SK-N-SH treated with all-trans-retinoic acid at 6 μM for 48 hours (cell line): ENCODE measurements around the gene COL4A1.

Source experiments
- ATAC-seq: fragments of 200-7000 bp; cut with Tn5 transposase; 3 replicates; pipeline ENCODE4 v1.9.1; 2020; ENCODE audit warnings: mild to moderate bottlenecking, moderate library complexity
- ARNTL ChIP-seq: fragments of 450-650 bp; formaldehyde crosslinking; IDR thresholded peaks from 2 replicates; pipeline ENCODE4 v1.5.0; 2020; ENCODE audit warnings: low read depth, mild to moderate bottlenecking, moderate library complexity, borderline replicate concordance
- BACH2 ChIP-seq: fragments of 250-450 bp; sonication (Bioruptor Pico); IDR thresholded peaks from 2 replicates; pipeline ENCODE4 v1.9.0; 2021; ENCODE audit warnings: mild to moderate bottlenecking, borderline replicate concordance
- CSDC2 ChIP-seq: fragments of 250-450 bp; sonication (Bioruptor Pico); IDR thresholded peaks from 2 replicates; pipeline ENCODE4 v1.5.0; 2020; ENCODE audit warnings: mild to moderate bottlenecking, moderate library complexity
- GLIS3 ChIP-seq: fragments of 250-450 bp; sonication (Bioruptor Pico); IDR thresholded peaks from 2 replicates; pipeline ENCODE4 v1.5.0; 2020; ENCODE audit warnings: mild to moderate bottlenecking, moderate library complexity
- ISL1 ChIP-seq: fragments of 250-450 bp; sonication (Bioruptor Pico); IDR thresholded peaks from 2 replicates; pipeline ENCODE4 v2.1.2; 2022; ENCODE audit warnings: mild to moderate bottlenecking, moderate library complexity
- OSR1 ChIP-seq: fragments of 250-450 bp; sonication (Bioruptor Pico); IDR thresholded peaks from 2 replicates; pipeline ENCODE4 v1.8.0; 2022; ENCODE audit warnings: moderate library complexity, mild to moderate bottlenecking, inconsistent platforms
- PPARA ChIP-seq: fragments of 250-450 bp; sonication (Bioruptor Pico); IDR thresholded peaks from 2 replicates; pipeline ENCODE4 v1.5.0; 2020; ENCODE audit warnings: mild to moderate bottlenecking, borderline replicate concordance
- RARB ChIP-seq: fragments of 250-450 bp; sonication (Bioruptor Pico); IDR thresholded peaks from 2 replicates; pipeline ENCODE4 v1.8.0; 2021; ENCODE audit warnings: mild to moderate bottlenecking, moderate library complexity
- SNAI2 ChIP-seq: fragments of 250-450 bp; sonication (Bioruptor Pico); IDR thresholded peaks from 2 replicates; pipeline ENCODE4 v1.5.0; 2020; ENCODE audit warnings: mild to moderate bottlenecking, moderate library complexity
- TCF4 ChIP-seq: fragments of 250-450 bp; sonication (Bioruptor Pico); IDR thresholded peaks from 2 replicates; pipeline ENCODE4 v1.8.0; 2021; ENCODE audit warnings: mild to moderate bottlenecking, moderate library complexity, borderline replicate concordance
- TOX ChIP-seq: fragments of 250-450 bp; sonication (Bioruptor Pico); IDR thresholded peaks from 2 replicates; pipeline ENCODE4 v1.8.0; 2021; ENCODE audit warnings: mild to moderate bottlenecking, moderate library complexity, borderline replicate concordance
- ZC3H10 ChIP-seq: fragments of 250-450 bp; sonication (Bioruptor Pico); IDR thresholded peaks from 2 replicates; pipeline ENCODE4 v1.5.1; 2021; ENCODE audit warnings: mild to moderate bottlenecking, moderate library complexity
- ZFP30 ChIP-seq: fragments of 450-650 bp; formaldehyde crosslinking; IDR thresholded peaks from 2 replicates; pipeline ENCODE4 v1.5.0; 2022; ENCODE audit warnings: mild to moderate bottlenecking, moderate library complexity
- ZNF565 ChIP-seq: fragments of 450-650 bp; formaldehyde crosslinking; conservative IDR thresholded peaks from 2 replicates; pipeline ENCODE4 v1.5.0; 2020; ENCODE audit warnings: low read depth, mild to moderate bottlenecking, moderate library complexity
- ZNF70 ChIP-seq: fragments of 450-650 bp; formaldehyde crosslinking; IDR thresholded peaks from 2 replicates; pipeline ENCODE4 v1.5.0; 2020; ENCODE audit warnings: mild to moderate bottlenecking, moderate library complexity
- ZNF8 ChIP-seq: fragments of 450-650 bp; formaldehyde crosslinking; IDR thresholded peaks from 2 replicates; pipeline ENCODE4 v1.5.0; 2020; ENCODE audit warnings: mild to moderate bottlenecking, moderate library complexity
- TF ChIP-seq, protein P1 (sequence below): fragments of 250-450 bp; sonication (Bioruptor Pico); IDR thresholded peaks from 2 replicates; pipeline ENCODE4 v1.5.0; 2020; ENCODE audit warnings: mild to moderate bottlenecking, moderate library complexity
- TF ChIP-seq, protein P2 (sequence below): fragments of 250-450 bp; sonication (Bioruptor Pico); IDR thresholded peaks from 2 replicates; pipeline ENCODE4 v1.8.0; 2020; ENCODE audit warnings: mild to moderate bottlenecking, moderate library complexity, borderline replicate concordance
- TF ChIP-seq, protein P3 (sequence below): fragments of 250-450 bp; sonication (Bioruptor Pico); IDR thresholded peaks from 2 replicates; pipeline ENCODE4 v1.5.1; 2021; ENCODE audit warnings: mild to moderate bottlenecking, moderate library complexity
- TF ChIP-seq, protein P4 (sequence below): fragments of 250-450 bp; sonication (Bioruptor Pico); IDR thresholded peaks from 2 replicates; pipeline ENCODE4 v1.5.1; 2020; ENCODE audit warnings: low read depth, mild to moderate bottlenecking, moderate library complexity
- TF ChIP-seq, protein P5 (sequence below): fragments of 250-450 bp; sonication (Bioruptor Pico); IDR thresholded peaks from 2 replicates; pipeline ENCODE4 v1.8.0; 2021; ENCODE audit warnings: low read depth, mild to moderate bottlenecking, moderate library complexity, borderline replicate concordance

COL4A1 gene

DNA sequence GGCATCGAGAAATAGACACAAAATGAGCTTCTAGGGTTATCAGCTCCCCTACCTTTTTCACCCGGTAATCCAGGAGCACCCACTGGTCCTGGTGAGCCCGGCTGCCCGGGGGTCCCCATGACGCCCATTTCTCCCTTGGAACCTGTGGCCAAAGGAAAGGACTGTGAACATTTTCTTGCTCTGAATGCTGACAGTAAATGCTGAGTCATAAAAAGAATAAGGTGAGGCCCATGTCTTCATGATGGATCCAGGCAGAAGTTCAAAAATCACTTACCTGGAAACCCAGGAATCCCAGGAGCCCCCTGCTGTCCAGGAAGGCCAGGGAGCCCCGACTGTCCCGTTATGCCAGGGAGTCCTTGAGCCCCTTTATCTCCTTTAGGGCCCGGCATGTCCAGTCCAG, 129.2 kb downstream of the COL4A1 start:
- TF ChIP-seq RARB (no peak), BACH2 (no peak), SNAI2 (no peak), ISL1 (CRISPR knock-in tag) (no peak), OSR1 (CRISPR knock-in tag) (no peak), TCF4 (CRISPR knock-in tag) (no peak), ZNF565 (CRISPR knock-in tag) (no peak), CSDC2 (CRISPR knock-in tag) (no peak), ARNTL (no peak), TOX (no peak), ZFP30 (CRISPR knock-in tag) (no peak), ZNF8 (CRISPR knock-in tag) (no peak), ZC3H10 (no peak), PPARA (CRISPR knock-in tag) (no peak), ZNF70 (no peak)
- TF ChIP-seq, protein P1, sequence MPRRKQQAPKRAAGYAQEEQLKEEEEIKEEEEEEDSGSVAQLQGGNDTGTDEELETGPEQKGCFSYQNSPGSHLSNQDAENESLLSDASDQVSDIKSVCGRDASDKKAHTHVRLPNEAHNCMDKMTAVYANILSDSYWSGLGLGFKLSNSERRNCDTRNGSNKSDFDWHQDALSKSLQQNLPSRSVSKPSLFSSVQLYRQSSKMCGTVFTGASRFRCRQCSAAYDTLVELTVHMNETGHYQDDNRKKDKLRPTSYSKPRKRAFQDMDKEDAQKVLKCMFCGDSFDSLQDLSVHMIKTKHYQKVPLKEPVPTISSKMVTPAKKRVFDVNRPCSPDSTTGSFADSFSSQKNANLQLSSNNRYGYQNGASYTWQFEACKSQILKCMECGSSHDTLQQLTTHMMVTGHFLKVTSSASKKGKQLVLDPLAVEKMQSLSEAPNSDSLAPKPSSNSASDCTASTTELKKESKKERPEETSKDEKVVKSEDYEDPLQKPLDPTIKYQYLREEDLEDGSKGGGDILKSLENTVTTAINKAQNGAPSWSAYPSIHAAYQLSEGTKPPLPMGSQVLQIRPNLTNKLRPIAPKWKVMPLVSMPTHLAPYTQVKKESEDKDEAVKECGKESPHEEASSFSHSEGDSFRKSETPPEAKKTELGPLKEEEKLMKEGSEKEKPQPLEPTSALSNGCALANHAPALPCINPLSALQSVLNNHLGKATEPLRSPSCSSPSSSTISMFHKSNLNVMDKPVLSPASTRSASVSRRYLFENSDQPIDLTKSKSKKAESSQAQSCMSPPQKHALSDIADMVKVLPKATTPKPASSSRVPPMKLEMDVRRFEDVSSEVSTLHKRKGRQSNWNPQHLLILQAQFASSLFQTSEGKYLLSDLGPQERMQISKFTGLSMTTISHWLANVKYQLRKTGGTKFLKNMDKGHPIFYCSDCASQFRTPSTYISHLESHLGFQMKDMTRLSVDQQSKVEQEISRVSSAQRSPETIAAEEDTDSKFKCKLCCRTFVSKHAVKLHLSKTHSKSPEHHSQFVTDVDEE (CRISPR knock-in tag), result no peak
- TF ChIP-seq, protein P2, sequence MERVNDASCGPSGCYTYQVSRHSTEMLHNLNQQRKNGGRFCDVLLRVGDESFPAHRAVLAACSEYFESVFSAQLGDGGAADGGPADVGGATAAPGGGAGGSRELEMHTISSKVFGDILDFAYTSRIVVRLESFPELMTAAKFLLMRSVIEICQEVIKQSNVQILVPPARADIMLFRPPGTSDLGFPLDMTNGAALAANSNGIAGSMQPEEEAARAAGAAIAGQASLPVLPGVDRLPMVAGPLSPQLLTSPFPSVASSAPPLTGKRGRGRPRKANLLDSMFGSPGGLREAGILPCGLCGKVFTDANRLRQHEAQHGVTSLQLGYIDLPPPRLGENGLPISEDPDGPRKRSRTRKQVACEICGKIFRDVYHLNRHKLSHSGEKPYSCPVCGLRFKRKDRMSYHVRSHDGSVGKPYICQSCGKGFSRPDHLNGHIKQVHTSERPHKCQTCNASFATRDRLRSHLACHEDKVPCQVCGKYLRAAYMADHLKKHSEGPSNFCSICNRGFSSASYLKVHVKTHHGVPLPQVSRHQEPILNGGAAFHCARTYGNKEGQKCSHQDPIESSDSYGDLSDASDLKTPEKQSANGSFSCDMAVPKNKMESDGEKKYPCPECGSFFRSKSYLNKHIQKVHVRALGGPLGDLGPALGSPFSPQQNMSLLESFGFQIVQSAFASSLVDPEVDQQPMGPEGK (CRISPR knock-in tag), result no peak
- TF ChIP-seq, protein P3, sequence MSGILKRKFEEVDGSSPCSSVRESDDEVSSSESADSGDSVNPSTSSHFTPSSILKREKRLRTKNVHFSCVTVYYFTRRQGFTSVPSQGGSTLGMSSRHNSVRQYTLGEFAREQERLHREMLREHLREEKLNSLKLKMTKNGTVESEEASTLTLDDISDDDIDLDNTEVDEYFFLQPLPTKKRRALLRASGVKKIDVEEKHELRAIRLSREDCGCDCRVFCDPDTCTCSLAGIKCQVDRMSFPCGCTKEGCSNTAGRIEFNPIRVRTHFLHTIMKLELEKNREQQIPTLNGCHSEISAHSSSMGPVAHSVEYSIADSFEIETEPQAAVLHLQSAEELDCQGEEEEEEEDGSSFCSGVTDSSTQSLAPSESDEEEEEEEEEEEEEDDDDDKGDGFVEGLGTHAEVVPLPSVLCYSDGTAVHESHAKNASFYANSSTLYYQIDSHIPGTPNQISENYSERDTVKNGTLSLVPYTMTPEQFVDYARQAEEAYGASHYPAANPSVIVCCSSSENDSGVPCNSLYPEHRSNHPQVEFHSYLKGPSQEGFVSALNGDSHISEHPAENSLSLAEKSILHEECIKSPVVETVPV (CRISPR knock-in tag), result no peak
- TF ChIP-seq, protein P4, sequence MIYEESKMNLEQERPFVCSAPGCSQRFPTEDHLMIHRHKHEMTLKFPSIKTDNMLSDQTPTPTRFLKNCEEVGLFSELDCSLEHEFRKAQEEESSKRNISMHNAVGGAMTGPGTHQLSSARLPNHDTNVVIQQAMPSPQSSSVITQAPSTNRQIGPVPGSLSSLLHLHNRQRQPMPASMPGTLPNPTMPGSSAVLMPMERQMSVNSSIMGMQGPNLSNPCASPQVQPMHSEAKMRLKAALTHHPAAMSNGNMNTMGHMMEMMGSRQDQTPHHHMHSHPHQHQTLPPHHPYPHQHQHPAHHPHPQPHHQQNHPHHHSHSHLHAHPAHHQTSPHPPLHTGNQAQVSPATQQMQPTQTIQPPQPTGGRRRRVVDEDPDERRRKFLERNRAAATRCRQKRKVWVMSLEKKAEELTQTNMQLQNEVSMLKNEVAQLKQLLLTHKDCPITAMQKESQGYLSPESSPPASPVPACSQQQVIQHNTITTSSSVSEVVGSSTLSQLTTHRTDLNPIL (CRISPR knock-in tag), result no peak
- ATAC-seq, result no peak

DNA sequence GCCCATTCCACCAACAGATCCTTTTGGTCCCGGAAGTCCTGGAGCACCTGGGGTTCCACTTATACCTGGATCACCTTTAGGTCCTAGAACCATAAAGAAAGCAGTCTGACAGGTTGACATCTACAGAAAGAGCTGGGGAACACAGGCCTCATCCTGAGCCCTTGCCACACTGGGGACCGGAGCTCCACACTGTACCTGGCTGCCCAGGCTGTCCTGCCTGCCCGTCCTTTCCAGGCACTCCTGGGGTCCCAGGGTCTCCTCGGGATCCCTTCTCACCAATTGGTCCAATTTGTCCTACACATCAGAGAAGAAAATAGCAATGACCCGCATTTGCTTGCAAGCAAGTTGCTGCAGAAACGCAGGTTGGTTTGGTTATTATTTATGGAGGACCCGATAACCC, 130.5 kb downstream of the COL4A1 start:
- no peak for ATAC-seq
- TF ChIP-seq CSDC2 (CRISPR knock-in tag) (no peak), ARNTL (no peak)

DNA sequence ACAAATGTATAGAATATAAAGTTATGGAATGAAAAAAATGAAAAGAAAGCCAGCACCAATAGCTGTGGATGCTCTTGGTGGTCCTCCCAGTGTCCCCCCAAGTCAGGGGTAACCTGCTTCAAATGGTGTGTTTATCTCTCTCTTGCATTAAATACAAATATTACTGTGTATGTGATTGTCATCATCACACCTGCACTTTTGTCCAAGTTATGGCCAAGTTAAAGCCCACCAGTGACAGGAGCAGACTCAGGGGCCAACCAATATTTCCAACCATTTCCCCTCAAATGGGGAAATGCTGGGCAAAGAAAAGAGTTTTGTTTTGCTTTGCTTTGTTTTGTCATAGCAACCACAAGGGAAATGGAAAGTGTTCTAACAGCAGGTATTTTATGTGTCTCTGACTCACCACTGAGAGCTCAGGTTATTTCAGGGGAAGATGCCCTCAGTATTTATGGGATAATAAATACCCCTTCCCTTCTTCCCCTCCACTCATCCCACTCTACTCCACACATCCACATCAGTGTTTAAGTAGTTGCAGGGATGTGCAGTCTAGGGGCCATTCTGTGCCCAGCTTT, 133.6 kb downstream of the COL4A1 start:
- ATAC-seq, result no peak

More for the DNA sequence above, 133.6 kb downstream of the COL4A1 start:
- TF ChIP-seq, protein P5, sequence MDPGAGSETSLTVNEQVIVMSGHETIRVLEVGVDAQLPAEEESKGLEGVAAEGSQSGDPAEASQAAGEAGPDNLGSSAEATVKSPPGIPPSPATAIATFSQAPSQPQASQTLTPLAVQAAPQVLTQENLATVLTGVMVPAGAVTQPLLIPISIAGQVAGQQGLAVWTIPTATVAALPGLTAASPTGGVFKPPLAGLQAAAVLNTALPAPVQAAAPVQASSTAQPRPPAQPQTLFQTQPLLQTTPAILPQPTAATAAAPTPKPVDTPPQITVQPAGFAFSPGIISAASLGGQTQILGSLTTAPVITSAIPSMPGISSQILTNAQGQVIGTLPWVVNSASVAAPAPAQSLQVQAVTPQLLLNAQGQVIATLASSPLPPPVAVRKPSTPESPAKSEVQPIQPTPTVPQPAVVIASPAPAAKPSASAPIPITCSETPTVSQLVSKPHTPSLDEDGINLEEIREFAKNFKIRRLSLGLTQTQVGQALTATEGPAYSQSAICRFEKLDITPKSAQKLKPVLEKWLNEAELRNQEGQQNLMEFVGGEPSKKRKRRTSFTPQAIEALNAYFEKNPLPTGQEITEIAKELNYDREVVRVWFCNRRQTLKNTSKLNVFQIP (CRISPR knock-in tag), result no peak
- no peak for TF ChIP-seq GLIS3 (CRISPR knock-in tag)
- TF ChIP-seq, protein P1 (CRISPR knock-in tag), result no peak
- TF ChIP-seq CSDC2 (CRISPR knock-in tag), result no peak
- TF ChIP-seq PPARA (CRISPR knock-in tag), result no peak
